Measurements from ENCODE around the gene HNRNPH3. TPM values are rescaled to one million over a fixed set of nuclear protein-coding genes. Genes with fewer than 3 reads are reported as not detected.

Gene HNRNPH3, protein sequence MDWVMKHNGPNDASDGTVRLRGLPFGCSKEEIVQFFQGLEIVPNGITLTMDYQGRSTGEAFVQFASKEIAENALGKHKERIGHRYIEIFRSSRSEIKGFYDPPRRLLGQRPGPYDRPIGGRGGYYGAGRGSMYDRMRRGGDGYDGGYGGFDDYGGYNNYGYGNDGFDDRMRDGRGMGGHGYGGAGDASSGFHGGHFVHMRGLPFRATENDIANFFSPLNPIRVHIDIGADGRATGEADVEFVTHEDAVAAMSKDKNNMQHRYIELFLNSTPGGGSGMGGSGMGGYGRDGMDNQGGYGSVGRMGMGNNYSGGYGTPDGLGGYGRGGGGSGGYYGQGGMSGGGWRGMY
- total RNA-seq (2022; extraction: Qiagen RNA extraction; ENCODE audit: low read depth), result 172 to 258 TPM (median 215 TPM) in 5 replicates

DNA sequence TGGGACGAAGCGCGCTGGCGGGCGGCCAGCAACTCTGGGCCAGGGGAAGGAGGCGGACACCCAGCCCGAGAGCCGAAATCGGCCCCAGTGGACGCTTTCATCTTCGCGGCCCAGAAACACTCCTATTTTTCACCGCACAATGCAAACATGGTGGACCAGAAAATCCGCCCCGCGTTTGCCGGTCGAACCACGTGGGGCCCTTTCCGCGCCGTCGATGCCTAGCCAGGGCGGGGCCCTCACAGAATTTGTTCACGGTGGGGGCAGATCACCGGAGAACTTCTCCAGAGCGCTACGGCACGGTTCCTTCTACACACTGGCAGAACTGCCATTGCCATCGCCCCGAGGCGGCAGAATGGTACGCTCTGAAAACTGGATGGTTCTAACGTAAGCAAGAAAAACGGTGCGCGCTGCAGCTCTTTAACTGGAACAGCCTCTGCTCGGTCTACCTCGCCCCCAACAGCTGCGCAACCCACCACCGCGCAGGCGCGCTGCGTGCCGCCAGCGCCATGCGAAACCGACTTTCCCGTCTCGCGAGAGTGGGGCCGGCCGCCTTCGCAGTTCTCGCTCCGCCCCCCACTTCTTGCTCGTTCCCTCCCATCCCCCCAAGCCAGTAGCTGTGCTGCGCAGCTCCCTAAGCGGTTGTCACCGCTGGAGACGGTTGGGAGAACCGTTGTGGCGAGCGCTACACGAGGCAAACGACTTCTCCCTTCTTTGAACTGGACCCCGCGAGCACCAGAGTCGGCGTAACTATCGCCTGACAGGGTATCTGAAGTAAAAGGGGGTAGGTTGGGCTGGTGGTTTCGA, at the start of gene HNRNPH3:
Gene HNRNPH3 (plus strand): TSS at position 610 of the 804 bp plus-strand sequence. CDS start 5,158 bp downstream, outside the sequence.

DNA sequence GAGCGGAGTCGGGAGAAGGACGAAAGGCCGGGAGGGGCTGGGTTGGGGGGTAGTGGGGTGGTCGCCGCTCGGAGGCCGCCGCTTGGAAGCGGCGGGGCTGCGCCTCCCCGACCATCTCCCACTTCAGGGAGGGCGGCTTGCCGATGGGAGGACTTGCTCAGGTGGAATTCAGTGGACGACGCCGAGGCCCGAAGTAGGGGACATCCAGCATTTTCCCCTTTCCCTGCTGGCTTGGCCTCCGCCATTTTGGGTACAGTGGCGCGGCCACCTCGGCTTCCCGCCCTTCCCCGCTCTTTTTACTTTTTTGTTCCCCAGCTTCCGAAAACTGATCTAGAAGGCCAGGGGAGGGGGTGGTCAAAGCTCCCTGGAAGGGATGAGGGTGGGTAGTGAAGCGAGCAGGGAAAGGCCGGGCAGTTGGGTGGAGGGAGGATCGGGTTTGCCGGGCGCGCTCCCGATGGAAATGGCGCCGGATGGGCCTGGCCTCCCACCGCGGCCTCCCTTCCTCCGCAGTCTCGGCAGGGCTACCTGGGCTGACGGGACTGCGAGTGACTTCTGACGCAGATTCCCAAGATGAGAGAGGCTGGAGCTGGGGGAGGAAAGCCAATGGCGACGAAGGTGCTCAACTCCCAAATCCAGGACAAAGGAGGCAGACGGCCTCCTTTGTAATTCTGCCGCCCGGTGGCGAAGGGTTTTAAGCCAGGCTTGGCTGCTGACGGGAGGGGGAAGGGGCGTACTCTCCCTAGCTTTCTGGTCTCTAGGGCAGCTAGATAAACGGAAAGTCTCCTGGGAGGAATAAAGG, 594 bp downstream of the HNRNPH3 start, which contains the start of gene PBLD:
Gene PBLD (minus strand): TSS at position 670 of the 799 bp plus-strand sequence. CDS start 26,084 bp downstream, outside the sequence.

Other genes starting within 250 kb of the HNRNPH3 start
- 2.3 to 3.3 TPM (median 2.5 TPM) in 5 replicates for gene MYPN, start 222.6 kb upstream of the HNRNPH3 start, total RNA-seq (2022; extraction: Qiagen RNA extraction; ENCODE audit: low read depth)
- gene ATOH7, start 100.0 kb upstream of the HNRNPH3 start, total RNA-seq (2022; extraction: Qiagen RNA extraction; ENCODE audit: low read depth), result 0.23 to 0.43 TPM (median 0.23 TPM) in 5 replicates
- gene PBLD, start 864 bp downstream of the HNRNPH3 start, total RNA-seq (2022; extraction: Qiagen RNA extraction; ENCODE audit: low read depth), result 2.7 to 5.2 TPM (median 3.4 TPM) in 5 replicates
- gene RUFY2, start 75.2 kb downstream of the HNRNPH3 start, total RNA-seq (2022; extraction: Qiagen RNA extraction; ENCODE audit: low read depth), result 5.5 to 10.9 TPM (median 8.4 TPM) in 5 replicates
- gene DNA2, start 139.9 kb downstream of the HNRNPH3 start, total RNA-seq (2022; extraction: Qiagen RNA extraction; ENCODE audit: low read depth), result 6.0 to 11.1 TPM (median 9.7 TPM) in 5 replicates
- 8.9 to 14.3 TPM (median 13.3 TPM) in 5 replicates for gene SLC25A16, start 195.5 kb downstream of the HNRNPH3 start, total RNA-seq (2022; extraction: Qiagen RNA extraction; ENCODE audit: low read depth)
- 0.21 to 0.56 TPM (median 0.52 TPM) in 5 replicates for gene TET1, start 228.3 kb downstream of the HNRNPH3 start, total RNA-seq (2022; extraction: Qiagen RNA extraction; ENCODE audit: low read depth)